ENCODE data around the gene LRRC61. TPM values are rescaled to one million over a fixed set of nuclear protein-coding genes. Genes with fewer than 3 reads are reported as not detected.

The LRRC61 gene
- total and polyA plus RNA-seq, 2 of the 13 experiments (the other 11 are each of a cell fraction or from before 2014, with no cell fraction given) = 33.0 to 34.8 TPM

GRCh38 chr7:150307129-150307528, 16.0 kb upstream of the LRRC61 start:
- TF ChIP-seq RARA (CRISPR knock-in tag; IDR thresholded peaks at IDR 0.05) (no peak), TARDBP (CRISPR knock-in tag; IDR thresholded peaks at IDR 0.05) (no peak), ZKSCAN1 (IDR thresholded peaks at IDR 0.05; ENCODE audit: low read length) (no peak), ZNF24 (IDR thresholded peaks at IDR 0.05) (no peak), SRSF1 (optimal IDR thresholded peaks at IDR 0.05; ENCODE audit: low read depth, low read length) (no peak), POLR2A (IDR thresholded peaks at IDR 0.05; ENCODE audit: insufficient read depth in 1 of 2, low read depth in 2 of 2, low read length in 2 of 2) (no peak), SRSF9 (IDR thresholded peaks at IDR 0.05; ENCODE audit: borderline replicate concordance, insufficient read depth, low read depth, low read length, poor library complexity, severe bottlenecking) (no peak), KAT2B (IDR thresholded peaks at IDR 0.05; ENCODE audit: borderline replicate concordance, low read depth, low read length) (no peak), SNAPC2 (CRISPR knock-in tag; IDR thresholded peaks at IDR 0.05) (no peak), HES4 (CRISPR knock-in tag; IDR thresholded peaks at IDR 0.05; ENCODE audit: borderline replicate concordance) (no peak), TGIF2 (CRISPR knock-in tag; IDR thresholded peaks at IDR 0.05) (no peak), SNAI1 (CRISPR knock-in tag; IDR thresholded peaks at IDR 0.05; ENCODE audit: borderline replicate concordance) (no peak)
- TF ChIP-seq, protein P1, sequence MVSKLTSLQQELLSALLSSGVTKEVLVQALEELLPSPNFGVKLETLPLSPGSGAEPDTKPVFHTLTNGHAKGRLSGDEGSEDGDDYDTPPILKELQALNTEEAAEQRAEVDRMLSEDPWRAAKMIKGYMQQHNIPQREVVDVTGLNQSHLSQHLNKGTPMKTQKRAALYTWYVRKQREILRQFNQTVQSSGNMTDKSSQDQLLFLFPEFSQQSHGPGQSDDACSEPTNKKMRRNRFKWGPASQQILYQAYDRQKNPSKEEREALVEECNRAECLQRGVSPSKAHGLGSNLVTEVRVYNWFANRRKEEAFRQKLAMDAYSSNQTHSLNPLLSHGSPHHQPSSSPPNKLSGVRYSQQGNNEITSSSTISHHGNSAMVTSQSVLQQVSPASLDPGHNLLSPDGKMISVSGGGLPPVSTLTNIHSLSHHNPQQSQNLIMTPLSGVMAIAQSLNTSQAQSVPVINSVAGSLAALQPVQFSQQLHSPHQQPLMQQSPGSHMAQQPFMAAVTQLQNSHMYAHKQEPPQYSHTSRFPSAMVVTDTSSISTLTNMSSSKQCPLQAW (CRISPR knock-in tag; IDR thresholded peaks at IDR 0.05) = no peak
- TF ChIP-seq, protein P2, sequence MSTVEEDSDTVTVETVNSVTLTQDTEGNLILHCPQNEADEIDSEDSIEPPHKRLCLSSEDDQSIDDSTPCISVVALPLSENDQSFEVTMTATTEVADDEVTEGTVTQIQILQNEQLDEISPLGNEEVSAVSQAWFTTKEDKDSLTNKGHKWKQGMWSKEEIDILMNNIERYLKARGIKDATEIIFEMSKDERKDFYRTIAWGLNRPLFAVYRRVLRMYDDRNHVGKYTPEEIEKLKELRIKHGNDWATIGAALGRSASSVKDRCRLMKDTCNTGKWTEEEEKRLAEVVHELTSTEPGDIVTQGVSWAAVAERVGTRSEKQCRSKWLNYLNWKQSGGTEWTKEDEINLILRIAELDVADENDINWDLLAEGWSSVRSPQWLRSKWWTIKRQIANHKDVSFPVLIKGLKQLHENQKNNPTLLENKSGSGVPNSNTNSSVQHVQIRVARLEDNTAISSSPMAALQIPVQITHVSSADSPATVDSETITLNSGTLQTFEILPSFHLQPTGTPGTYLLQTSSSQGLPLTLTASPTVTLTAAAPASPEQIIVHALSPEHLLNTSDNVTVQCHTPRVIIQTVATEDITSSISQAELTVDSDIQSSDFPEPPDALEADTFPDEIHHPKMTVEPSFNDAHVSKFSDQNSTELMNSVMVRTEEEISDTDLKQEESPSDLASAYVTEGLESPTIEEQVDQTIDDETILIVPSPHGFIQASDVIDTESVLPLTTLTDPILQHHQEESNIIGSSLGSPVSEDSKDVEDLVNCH (CRISPR knock-in tag; IDR thresholded peaks at IDR 0.05) = no peak
- TF ChIP-seq, protein P3, sequence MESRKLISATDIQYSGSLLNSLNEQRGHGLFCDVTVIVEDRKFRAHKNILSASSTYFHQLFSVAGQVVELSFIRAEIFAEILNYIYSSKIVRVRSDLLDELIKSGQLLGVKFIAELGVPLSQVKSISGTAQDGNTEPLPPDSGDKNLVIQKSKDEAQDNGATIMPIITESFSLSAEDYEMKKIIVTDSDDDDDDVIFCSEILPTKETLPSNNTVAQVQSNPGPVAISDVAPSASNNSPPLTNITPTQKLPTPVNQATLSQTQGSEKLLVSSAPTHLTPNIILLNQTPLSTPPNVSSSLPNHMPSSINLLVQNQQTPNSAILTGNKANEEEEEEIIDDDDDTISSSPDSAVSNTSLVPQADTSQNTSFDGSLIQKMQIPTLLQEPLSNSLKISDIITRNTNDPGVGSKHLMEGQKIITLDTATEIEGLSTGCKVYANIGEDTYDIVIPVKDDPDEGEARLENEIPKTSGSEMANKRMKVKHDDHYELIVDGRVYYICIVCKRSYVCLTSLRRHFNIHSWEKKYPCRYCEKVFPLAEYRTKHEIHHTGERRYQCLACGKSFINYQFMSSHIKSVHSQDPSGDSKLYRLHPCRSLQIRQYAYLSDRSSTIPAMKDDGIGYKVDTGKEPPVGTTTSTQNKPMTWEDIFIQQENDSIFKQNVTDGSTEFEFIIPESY (CRISPR knock-in tag; IDR thresholded peaks at IDR 0.05) = no peak
- TF ChIP-seq, protein P4, sequence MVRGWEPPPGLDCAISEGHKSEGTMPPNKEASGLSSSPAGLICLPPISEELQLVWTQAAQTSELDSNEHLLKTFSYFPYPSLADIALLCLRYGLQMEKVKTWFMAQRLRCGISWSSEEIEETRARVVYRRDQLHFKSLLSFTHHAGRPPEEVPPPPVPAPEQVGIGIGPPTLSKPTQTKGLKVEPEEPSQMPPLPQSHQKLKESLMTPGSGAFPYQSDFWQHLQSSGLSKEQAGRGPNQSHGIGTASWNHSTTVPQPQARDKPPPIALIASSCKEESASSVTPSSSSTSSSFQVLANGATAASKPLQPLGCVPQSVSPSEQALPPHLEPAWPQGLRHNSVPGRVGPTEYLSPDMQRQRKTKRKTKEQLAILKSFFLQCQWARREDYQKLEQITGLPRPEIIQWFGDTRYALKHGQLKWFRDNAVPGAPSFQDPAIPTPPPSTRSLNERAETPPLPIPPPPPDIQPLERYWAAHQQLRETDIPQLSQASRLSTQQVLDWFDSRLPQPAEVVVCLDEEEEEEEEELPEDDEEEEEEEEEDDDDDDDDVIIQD (CRISPR knock-in tag; IDR thresholded peaks at IDR 0.05; ENCODE audit: low read depth) = no peak
- Histone ChIP-seq H3K9ac (ENCODE audit: insufficient read depth, low read depth, low read length) (no peak overlapping the region), H3K36me3 (replicated peaks in 1 of 2; ENCODE audit: control insufficient read depth in 1 of 2, insufficient read depth in 2 of 2, low read length in 2 of 2) (no peaks in the 10 kb centered on the region), H3K4me2 (ENCODE audit: low read depth, low read length) (no peak overlapping the region), H3K27ac (ENCODE audit: extremely low read length, insufficient read depth, low read length) (no peak overlapping the region), H4K20me1 (ENCODE audit: insufficient read depth, low read length) (no peaks in the 10 kb centered on the region), H3K79me2 (ENCODE audit: insufficient read depth, low read length) (no peaks in the 10 kb centered on the region), H2AFZ (ENCODE audit: low read length) (no peak overlapping the region), H3K4me3 (replicated peaks in 1 of 3; ENCODE audit: insufficient read depth in 1 of 3, low read depth in 2 of 3, low read length in 3 of 3) (no peak overlapping the region), H3K4me1 (ENCODE audit: insufficient read depth, low read length) (peaks cover 19% of the 10 kb centered on the region), H3K27me3 (ENCODE audit: control insufficient read depth in 1 of 2, insufficient read depth in 2 of 2, low read length in 2 of 2) (no peaks in the 10 kb centered on the region), H3K9me3 (ENCODE audit: low read length) (no peaks in the 10 kb centered on the region)
- FAIRE-seq (no peak), ATAC-seq (no peak), DNase-seq (ENCODE audit: low spot score) (no peak)
- intact Hi-C loops (cut with micrococcal nuclease; ENCODE audit: unreplicated experiment) = no loop called here
- ChIA-PET CTCF (ENCODE audit: low intra/inter-chr PET ratio, low total read pairs) (no interaction called here), POLR2A (interaction anchor here (0.5 kb wide), 1 partner anchor 9 kb away, joined by 3 read pairs; no protein-coding TSS in a partner anchor)
- WGBS (ENCODE audit: low lambda C conversion rate) = 91% methylated on average over 3 of the region's 3 CpGs
- no TSS peak for BruUV-seq (replicated peaks)
- in situ Hi-C loops (cut with HindIII; ENCODE audit: extremely low pct_ligation_motif_present, low pct_unique_long_range_greater_than_20kb) = no loop called here

All from HepG2 (cell line).